Body of pancreas (tissue), 4 donors: ENCODE data around the gene DBN1.
A peak's percentile ranks its signal among the peaks of the same experiment; 100 is the strongest.

Source experiments
- CTCF ChIP-seq, 7 experiments: fragments of 450-650 bp in 4 of 7; fragments of 200-600 bp in 3 of 7; sonication (generic) in 3 of 7; IDR thresholded peaks; one replicate each; pipeline ENCODE4 v1.5.1; 2016 to 2019; ENCODE audit warnings: antibody characterized with exemption in 7 of 7
- POLR2A ChIP-seq, 3 donors: fragments of 450-650 bp; IDR thresholded peaks; one replicate each; pipeline ENCODE4 v1.6.1; 2016; ENCODE audit warnings: antibody characterized with exemption in 3 of 3, mild to moderate bottlenecking in 2 of 3

GRCh38 chr5:177500685-177501522 is 27.5 kb upstream of the DBN1 start:
- TF ChIP-seq CTCF (IDR thresholded peaks at IDR 0.05) (peak; percentile 86 to 95 (median 90)), POLR2A (IDR thresholded peaks at IDR 0.05) (no peak)
